ENCODE measurements around the gene CNTLN. TPM values are rescaled to one million over a fixed set of nuclear protein-coding genes. Genes with fewer than 3 reads are reported as not detected.
"Not testable (repeated sequence)": the region's sequence is repeated elsewhere in the genome, so short reads cannot be mapped to it uniquely, and the experiment has no call there.

Gene CNTLN
- total RNA-seq, 1 experiment from 2014 or later, result 5.1 TPM

DNA sequence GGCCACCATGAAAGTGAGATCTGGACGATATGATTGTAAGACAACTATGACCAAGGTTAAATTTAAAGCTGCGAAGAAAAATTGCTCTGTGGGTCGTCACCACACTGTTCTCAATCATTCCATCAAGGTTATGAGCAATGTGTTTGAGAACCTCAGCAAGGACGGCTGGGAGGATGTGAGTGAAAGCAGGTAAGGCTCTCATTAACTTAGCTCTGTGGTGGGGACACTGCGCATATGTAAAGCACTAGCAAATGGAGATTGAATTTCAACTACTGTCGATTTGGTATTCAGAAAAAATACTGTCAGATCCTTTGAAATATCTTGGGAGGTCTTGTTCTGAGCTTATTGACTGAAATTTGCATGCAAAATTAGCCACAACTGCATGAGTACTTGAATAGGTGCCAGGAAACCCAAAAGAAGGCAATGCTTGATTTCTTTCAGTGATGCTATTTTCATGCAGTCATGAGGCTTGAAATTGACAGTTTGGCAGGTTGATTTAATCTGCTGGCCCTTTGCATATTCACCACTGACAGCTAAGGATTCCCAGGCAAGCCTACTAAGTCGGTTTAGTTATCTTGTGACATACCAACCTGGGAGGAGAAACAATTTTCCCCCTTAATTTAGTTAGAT, 260.2 kb downstream of the CNTLN start:
- ATAC-seq, result no peak
- intact Hi-C loops (cut with micrococcal nuclease), result no loop called here
- H3K79me2 ChIP-seq (ENCODE audit: insufficient read depth, low read length), result no peaks in the 10 kb centered on the region
- no peaks in the 10 kb centered on the region for H4K20me1 ChIP-seq (ENCODE audit: insufficient read depth)
- no TSS peak for BruUV-seq (replicated peaks)
- RAD21 ChIA-PET (ENCODE audit: low non-redundant PET in 1 of 2, low total read pairs in 2 of 2, uncharacterized antibody in 2 of 2, unreplicated experiment in 2 of 2), result no interaction called here
- no peak overlapping the region for H3K4me2 ChIP-seq (ENCODE audit: low read length)
- no peaks in the 10 kb centered on the region for H3K9me2 ChIP-seq (ENCODE audit: insufficient read depth)
- no peak overlapping the region for H3K27ac ChIP-seq (ENCODE audit: low read depth, low read length)
- no peak overlapping the region for H2AFZ ChIP-seq (ENCODE audit: low read depth, low read length, poor library complexity, severe bottlenecking)
- H3K9me3 ChIP-seq (ENCODE audit: control insufficient read depth in 1 of 2, insufficient read depth in 1 of 2, low read depth in 1 of 2, low read length in 2 of 2), result no peaks in the 10 kb centered on the region; a peak in 1 of 4 replicates
- no peak for TF ChIP-seq RAD21 (IDR thresholded peaks at IDR 0.05; ENCODE audit: low read depth)
- no peak overlapping the region for H3K4me3 ChIP-seq (replicated peaks in 1 of 2; ENCODE audit: low read depth in 1 of 2, low read length in 2 of 2)
- H3K36me3 ChIP-seq (ENCODE audit: control insufficient read depth in 1 of 2, insufficient read depth in 2 of 2, low read length in 2 of 2), result no peaks in the 10 kb centered on the region
- H3K27me3 ChIP-seq (ENCODE audit: insufficient read depth, low read length), result no peaks in the 10 kb centered on the region
- CTCF ChIA-PET, result no interaction called here
- POLR2A ChIA-PET, result no interaction called here
- DNase-seq (ENCODE audit: low read depth, low spot score), result no peak
- no peak overlapping the region for H3K9ac ChIP-seq (ENCODE audit: low read length)
- no peaks in the 10 kb centered on the region for H3K4me1 ChIP-seq (ENCODE audit: control insufficient read depth in 1 of 2, insufficient read depth in 2 of 2, low read length in 2 of 2)

DNA sequence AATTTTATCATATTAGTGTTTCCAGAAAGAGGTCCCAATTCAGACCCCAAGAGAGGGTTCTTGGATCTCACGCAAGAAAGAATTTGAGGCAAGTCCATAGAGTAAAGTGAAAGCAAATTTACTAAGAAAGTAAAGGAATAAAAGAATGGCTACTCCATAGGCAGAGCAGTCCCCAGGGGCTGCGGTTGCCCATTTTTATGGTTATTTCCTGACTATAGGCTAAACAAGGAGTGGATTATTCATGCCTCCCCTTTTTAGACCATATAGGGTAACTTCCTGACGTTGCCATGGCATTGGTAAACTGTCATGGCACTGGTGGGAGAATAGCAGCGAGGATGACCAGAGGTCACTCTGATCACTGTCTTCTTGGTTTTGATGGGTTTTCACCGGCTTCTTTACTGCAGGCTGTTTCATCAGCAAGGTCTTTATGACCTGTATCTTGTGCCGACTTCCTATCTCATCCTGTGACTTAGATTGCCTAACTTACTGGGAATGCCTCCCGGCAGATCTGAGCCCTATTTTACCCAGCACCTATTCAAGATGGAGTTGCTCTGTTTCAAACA, 262.4 kb downstream of the CNTLN start:
- DNase-seq (ENCODE audit: low read depth, low spot score); H2AFZ ChIP-seq (ENCODE audit: low read depth, low read length, poor library complexity, severe bottlenecking); H3K4me3 ChIP-seq (replicated peaks in 1 of 2; ENCODE audit: low read depth in 1 of 2, low read length in 2 of 2); ATAC-seq; H3K4me2 ChIP-seq (ENCODE audit: low read length); H3K27ac ChIP-seq (ENCODE audit: low read depth, low read length); H3K9me2 ChIP-seq (ENCODE audit: insufficient read depth); H3K36me3 ChIP-seq (ENCODE audit: control insufficient read depth in 1 of 2, insufficient read depth in 2 of 2, low read length in 2 of 2); RAD21 ChIA-PET (ENCODE audit: low non-redundant PET in 1 of 2, low total read pairs in 2 of 2, uncharacterized antibody in 2 of 2, unreplicated experiment in 2 of 2); BruUV-seq (replicated peaks); POLR2A ChIA-PET; H3K9me3 ChIP-seq (ENCODE audit: control insufficient read depth in 1 of 2, insufficient read depth in 1 of 2, low read depth in 1 of 2, low read length in 2 of 2); intact Hi-C loops (cut with micrococcal nuclease); H3K4me1 ChIP-seq (ENCODE audit: control insufficient read depth in 1 of 2, insufficient read depth in 2 of 2, low read length in 2 of 2); H3K79me2 ChIP-seq (ENCODE audit: insufficient read depth, low read length); CTCF ChIA-PET; H3K9ac ChIP-seq (ENCODE audit: low read length); H4K20me1 ChIP-seq (ENCODE audit: insufficient read depth); H3K27me3 ChIP-seq (ENCODE audit: insufficient read depth, low read length): not testable (repeated sequence)

DNA sequence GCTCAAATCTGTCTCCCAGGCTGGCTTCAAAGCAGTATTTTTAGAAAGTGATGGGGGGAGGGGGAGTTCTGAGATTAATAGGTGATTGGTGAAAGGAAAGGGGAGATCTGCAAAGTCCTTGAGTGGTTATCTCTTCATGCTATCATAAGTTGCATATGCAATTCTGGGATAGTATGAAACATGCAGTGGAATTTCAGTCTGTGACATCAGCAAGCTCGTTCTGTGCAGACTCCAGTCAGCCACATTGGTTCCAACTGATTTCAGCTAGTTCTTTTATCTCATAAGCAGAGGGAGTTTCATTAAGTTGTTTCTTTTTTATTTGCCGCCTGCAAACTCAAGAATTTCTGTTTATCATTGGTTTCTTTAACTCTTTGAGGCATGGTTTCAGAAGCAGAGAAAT, 263.5 kb downstream of the CNTLN start:
- CTCF ChIA-PET, result no interaction called here
- DNase-seq (ENCODE audit: low read depth, low spot score) (no peak), ATAC-seq (no peak)
- H3K4me2 ChIP-seq (ENCODE audit: low read length), result no peak overlapping the region
- no peaks in the 10 kb centered on the region for H3K36me3 ChIP-seq (ENCODE audit: control insufficient read depth in 1 of 2, insufficient read depth in 2 of 2, low read length in 2 of 2)
- H3K9me3 ChIP-seq (ENCODE audit: control insufficient read depth in 1 of 2, insufficient read depth in 1 of 2, low read depth in 1 of 2, low read length in 2 of 2), result no peaks in the 10 kb centered on the region; a peak in 1 of 4 replicates
- RAD21 ChIA-PET (ENCODE audit: low non-redundant PET in 1 of 2, low total read pairs in 2 of 2, uncharacterized antibody in 2 of 2, unreplicated experiment in 2 of 2), result no interaction called here
- no peaks in the 10 kb centered on the region for H3K4me1 ChIP-seq (ENCODE audit: control insufficient read depth in 1 of 2, insufficient read depth in 2 of 2, low read length in 2 of 2)
- H4K20me1 ChIP-seq (ENCODE audit: insufficient read depth), result no peaks in the 10 kb centered on the region
- no peak overlapping the region for H3K9ac ChIP-seq (ENCODE audit: low read length)
- no peaks in the 10 kb centered on the region for H3K9me2 ChIP-seq (ENCODE audit: insufficient read depth)
- H3K27me3 ChIP-seq (ENCODE audit: insufficient read depth, low read length), result no peaks in the 10 kb centered on the region
- no peak overlapping the region for H3K4me3 ChIP-seq (replicated peaks in 1 of 2; ENCODE audit: low read depth in 1 of 2, low read length in 2 of 2)
- no peaks in the 10 kb centered on the region for H3K79me2 ChIP-seq (ENCODE audit: insufficient read depth, low read length)
- no TSS peak for BruUV-seq (replicated peaks)
- H3K27ac ChIP-seq (ENCODE audit: low read depth, low read length), result no peak overlapping the region
- POLR2A ChIA-PET, result no interaction called here
- H2AFZ ChIP-seq (ENCODE audit: low read depth, low read length, poor library complexity, severe bottlenecking), result no peak overlapping the region
- intact Hi-C loops (cut with micrococcal nuclease), result no loop called here
- TF ChIP-seq, protein P1, sequence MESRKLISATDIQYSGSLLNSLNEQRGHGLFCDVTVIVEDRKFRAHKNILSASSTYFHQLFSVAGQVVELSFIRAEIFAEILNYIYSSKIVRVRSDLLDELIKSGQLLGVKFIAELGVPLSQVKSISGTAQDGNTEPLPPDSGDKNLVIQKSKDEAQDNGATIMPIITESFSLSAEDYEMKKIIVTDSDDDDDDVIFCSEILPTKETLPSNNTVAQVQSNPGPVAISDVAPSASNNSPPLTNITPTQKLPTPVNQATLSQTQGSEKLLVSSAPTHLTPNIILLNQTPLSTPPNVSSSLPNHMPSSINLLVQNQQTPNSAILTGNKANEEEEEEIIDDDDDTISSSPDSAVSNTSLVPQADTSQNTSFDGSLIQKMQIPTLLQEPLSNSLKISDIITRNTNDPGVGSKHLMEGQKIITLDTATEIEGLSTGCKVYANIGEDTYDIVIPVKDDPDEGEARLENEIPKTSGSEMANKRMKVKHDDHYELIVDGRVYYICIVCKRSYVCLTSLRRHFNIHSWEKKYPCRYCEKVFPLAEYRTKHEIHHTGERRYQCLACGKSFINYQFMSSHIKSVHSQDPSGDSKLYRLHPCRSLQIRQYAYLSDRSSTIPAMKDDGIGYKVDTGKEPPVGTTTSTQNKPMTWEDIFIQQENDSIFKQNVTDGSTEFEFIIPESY (IDR thresholded peaks at IDR 0.05; ENCODE audit: extremely low read depth, insufficient replicate concordance, low read length), result no peak
- TF ChIP-seq SP1 (IDR thresholded peaks at IDR 0.05; ENCODE audit: low read depth) (no peak), YY1 (IDR thresholded peaks at IDR 0.05; ENCODE audit: extremely low read depth, insufficient replicate concordance, low read depth, low read length) (no peak), FOSL1 (IDR thresholded peaks at IDR 0.05; ENCODE audit: low read depth) (no peak), CBX3 (IDR thresholded peaks at IDR 0.05; ENCODE audit: low read depth) (no peak)
- TF ChIP-seq, protein P2, sequence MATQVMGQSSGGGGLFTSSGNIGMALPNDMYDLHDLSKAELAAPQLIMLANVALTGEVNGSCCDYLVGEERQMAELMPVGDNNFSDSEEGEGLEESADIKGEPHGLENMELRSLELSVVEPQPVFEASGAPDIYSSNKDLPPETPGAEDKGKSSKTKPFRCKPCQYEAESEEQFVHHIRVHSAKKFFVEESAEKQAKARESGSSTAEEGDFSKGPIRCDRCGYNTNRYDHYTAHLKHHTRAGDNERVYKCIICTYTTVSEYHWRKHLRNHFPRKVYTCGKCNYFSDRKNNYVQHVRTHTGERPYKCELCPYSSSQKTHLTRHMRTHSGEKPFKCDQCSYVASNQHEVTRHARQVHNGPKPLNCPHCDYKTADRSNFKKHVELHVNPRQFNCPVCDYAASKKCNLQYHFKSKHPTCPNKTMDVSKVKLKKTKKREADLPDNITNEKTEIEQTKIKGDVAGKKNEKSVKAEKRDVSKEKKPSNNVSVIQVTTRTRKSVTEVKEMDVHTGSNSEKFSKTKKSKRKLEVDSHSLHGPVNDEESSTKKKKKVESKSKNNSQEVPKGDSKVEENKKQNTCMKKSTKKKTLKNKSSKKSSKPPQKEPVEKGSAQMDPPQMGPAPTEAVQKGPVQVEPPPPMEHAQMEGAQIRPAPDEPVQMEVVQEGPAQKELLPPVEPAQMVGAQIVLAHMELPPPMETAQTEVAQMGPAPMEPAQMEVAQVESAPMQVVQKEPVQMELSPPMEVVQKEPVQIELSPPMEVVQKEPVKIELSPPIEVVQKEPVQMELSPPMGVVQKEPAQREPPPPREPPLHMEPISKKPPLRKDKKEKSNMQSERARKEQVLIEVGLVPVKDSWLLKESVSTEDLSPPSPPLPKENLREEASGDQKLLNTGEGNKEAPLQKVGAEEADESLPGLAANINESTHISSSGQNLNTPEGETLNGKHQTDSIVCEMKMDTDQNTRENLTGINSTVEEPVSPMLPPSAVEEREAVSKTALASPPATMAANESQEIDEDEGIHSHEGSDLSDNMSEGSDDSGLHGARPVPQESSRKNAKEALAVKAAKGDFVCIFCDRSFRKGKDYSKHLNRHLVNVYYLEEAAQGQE (IDR thresholded peaks at IDR 0.05; ENCODE audit: low read depth), result no peak

Measured in HCT116 (cell line).